HG03442 (cell line): ENCODE measurements around the gene DPF3.

Source experiments
- ATAC-seq: cut with Tn5 transposase; IDR thresholded peaks from one replicate; pipeline ENCODE4 v1.9.1; 2021; ENCODE audit warnings: mild to moderate bottlenecking, moderate library complexity; ENCODE audit not compliant: unreplicated experiment

DPF3 gene

DNA sequence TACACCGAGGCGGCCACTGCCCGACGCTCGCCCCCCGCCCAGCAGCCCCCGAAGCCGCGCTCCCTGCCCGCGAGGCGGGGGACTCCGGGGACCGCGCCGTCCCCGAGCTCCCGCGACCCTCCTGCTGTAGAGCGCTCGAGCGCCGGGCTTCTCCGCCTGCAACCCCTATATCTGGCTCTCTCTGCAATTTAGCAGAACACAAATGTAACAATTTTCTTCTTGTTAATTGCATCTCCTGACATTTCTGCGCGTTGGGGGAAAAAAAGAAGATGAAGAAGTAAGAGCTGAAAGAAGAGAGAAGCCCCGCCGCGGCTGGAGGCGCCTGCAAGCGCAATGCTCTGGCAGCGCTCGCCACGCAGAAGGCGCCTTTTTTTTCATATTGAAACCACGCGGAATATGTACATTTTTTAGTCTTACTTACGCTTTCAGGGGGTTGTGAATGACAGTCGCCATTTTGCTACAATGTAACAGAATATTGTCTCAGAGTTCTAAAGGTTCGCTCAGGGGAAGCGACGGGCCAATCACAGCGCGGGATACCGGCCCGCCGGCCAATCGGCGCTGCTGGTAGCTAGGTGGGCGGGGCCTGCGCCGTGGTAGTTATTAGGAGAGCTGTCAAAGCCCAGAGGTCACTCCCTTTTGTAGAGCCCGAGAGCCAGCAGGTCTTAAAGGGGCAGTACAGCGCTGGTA, at the start of gene DPF3:
Gene DPF3, minus strand, starts transcription at position 466 of the 687 bp plus-strand sequence. Its CDS starts 13 bp downstream, at position 453.
- peak; percentile 96 for ATAC-seq

DNA sequence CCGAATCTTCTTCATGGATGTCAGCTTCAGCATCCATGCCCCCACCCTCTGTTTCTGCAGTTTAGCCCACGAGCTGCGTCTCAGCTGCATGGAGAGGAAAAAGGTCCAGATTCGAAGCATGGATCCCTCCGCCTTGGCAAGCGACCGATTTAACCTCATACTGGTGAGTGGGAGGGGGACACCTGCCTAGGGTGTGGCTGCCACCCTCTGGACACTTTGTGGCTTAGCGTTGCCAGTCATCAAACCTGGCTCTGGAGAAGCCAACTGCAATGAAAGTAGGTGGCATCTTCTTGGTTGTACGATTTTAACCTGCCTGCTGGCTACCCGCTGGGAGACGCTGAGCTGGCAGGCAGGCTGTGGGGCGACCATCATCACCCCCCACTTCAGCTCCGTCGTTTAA, 49.0 kb upstream of the DPF3 start:
- no peak for ATAC-seq

DNA sequence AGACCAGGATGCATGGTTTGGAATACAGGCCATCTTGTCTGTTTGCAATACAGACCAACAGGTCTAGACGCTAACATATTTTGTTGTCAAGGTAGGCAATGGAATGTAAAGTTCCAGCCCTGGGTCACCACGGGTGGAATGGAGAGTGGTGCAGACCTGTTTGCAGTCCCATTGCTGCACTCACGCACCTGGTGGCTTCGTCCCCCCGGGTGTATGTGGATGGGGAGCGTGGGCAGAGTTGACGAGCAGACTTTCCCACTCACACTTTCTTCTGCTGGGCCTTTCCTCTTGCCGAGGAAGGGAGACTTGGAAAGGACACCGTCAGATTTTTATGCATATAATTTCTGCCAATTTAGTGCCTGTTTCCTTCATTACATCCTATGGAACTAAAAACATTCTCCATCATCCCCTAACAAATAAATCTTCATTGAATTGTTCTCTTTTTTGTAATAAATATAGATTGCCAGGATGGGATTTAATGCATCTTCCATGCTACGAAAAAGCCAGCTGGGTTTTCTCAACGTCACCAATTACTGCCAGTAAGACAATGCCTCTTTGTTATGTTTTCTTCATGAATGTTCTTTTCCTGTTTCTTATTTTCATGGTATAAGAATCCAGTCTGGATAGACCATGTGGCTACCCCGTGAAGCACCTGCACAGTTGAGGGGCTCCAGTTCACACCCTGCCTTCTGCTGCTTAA, 47.5 kb upstream of the DPF3 start:
- no peak for ATAC-seq

DNA sequence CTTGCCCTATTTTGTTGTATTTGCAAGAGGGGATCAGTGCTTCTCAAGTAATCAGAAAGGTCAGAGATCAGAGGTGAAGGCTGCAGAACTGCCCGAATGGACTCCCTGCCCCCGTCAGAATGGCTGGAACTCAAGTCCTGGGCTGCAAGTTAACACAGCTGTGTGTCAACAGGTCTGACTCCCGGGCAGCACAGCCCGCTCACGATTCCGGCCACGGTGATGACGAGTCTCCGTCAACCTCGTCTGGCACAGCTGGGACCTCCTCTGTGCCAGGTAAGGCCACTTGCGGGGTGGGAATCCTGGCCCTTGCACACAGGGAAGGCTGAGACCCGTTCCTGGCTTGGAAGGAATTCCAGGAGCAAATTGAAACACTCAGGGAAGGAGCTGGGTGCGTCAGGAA, 45.7 kb upstream of the DPF3 start:
- ATAC-seq = no peak

DNA sequence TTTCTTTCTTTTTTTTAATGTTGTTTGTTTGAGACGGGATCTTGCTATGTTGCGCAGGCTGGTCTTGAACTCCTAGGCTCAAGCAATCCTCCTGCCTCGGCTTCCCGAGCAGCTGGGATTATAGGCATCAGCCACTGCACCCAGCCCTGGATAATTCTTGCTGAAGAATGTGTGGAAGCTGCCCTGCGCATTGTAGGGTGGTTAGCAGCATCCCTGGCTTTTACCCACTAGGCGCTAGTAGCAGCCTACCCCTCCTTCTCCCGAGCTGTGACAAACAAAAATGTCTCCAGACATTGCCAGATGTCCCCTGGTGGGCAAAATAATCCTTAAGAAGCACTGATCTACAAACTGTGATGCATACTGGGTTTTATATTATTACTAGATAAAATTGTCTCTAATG, 39.0 kb upstream of the DPF3 start:
- ATAC-seq = no peak

DNA sequence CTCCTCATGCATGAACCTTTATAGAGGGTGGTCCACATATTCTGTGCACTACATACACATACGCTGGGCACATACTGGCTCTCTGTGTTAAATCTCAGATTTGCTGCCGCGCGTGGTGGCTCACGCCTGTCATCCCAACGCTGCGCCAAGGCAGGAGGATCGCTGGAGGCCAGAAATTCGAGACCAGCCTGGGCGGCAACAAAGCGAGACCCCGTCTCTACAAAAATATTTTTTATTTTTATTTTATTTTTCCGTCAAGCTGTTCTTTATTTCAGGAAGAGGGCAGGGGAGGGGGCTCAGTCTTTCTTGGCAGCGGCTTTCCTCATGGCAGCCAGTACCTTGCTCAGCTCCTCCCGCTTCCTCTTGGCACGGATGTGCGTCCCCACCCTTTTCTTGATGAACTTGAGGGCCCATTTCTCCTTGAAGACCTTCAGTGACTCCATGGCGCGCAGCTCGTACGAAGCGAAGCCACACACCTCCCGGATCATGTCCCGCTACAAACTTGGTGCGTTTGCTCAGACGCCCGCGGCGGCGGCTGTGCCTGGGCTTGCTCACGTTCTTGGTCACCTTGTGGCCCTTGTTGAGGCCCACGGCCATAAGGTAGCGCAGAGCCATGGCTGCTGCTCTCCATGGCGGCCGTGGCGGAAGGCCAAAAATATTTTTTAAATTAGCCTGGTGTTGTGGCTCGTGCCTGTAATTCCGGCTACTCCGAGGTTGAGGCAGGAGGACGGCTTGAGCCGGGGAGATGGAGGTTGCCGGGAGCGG, 35.6 kb upstream of the DPF3 start:
- no peak for ATAC-seq

- ATAC-seq = no peak
These were observed 35.0 kb upstream of the DPF3 start for GRCh38 chr14:72928872-72929271.

GRCh38 chr14:72926292-72927028, 32.6 kb upstream of the DPF3 start, which contains the start of gene DCAF4:
Gene DCAF4 (plus strand): TSS chr14:72926464. CDS start chr14:72937979, 11,515 bp downstream.
- ATAC-seq = peak; percentile 97

GRCh38 chr14:72925815-72926291, 32.0 kb upstream of the DPF3 start:
- peak; percentile 4 for ATAC-seq

- ATAC-seq = no peak
These were observed 31.4 kb upstream of the DPF3 start for GRCh38 chr14:72925171-72925759.

DNA sequence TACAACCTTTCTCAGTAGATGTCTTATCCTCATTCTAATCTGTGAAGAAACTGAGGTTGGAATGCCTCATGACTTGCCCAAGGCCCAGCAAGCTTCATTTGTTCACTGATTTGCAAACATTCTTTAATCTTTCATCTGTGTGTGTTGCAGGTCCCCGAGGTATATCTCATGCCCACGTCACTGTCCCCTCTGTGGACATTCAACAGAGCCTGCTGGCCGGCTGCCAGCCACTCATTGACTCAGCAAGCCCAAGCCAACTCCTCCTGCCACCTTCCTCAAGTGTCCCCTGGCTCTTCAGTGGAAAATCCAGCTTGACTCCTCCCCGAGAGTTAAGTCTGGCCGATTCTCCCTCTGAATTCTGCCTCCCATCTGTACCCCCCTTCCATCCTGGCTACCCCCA, 30.4 kb upstream of the DPF3 start:
- ATAC-seq = no peak

GRCh38 chr14:72921396-72921795, 27.5 kb upstream of the DPF3 start:
- no peak for ATAC-seq

- ATAC-seq = no peak
These were observed 26.1 kb upstream of the DPF3 start for GRCh38 chr14:72920008-72920407.

GRCh38 chr14:72917094-72917802, 23.3 kb upstream of the DPF3 start:
- no peak for ATAC-seq

- no peak for ATAC-seq
These were observed 22.3 kb upstream of the DPF3 start for GRCh38 chr14:72916174-72916573.

DNA sequence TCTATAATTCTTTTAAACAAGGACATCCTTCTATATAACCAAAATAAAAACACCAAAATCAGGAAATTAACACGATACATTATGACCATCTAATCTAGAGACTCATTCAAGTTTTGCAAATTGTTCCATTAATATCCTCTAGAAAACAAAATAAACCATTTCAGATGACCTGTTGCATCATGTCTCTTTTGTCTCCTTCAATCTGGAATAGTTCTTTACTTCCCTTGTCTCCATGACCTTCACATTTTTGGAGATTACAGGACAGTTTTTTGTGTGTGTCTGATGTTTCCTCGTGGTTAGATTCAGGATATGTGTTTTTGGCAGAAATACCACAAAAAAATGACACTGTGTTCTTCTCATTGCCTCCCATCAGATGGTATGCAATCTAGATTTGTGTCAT, 19.9 kb upstream of the DPF3 start:
- no peak for ATAC-seq

DNA sequence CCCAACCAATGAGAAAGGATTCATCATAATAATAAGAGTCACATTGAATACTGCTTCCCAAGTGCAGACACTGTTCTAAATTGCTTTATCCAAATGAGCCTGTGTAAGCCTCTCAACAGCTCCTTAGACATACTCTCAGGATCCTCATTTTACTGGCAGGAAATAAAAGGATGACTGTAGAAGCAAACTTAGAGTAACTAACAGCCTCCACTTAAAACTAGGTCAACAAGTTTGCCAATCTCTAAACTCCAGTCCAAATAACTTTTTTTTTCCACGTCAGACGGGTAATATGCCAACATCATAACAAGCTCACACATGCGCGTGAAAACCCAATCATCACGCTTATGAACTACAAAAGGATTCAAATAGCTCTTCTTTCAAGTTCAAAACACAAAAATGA, 15.3 kb upstream of the DPF3 start:
- no peak for ATAC-seq

- ATAC-seq = no peak
These were observed 14.0 kb upstream of the DPF3 start for GRCh38 chr14:72907886-72908285.

DNA sequence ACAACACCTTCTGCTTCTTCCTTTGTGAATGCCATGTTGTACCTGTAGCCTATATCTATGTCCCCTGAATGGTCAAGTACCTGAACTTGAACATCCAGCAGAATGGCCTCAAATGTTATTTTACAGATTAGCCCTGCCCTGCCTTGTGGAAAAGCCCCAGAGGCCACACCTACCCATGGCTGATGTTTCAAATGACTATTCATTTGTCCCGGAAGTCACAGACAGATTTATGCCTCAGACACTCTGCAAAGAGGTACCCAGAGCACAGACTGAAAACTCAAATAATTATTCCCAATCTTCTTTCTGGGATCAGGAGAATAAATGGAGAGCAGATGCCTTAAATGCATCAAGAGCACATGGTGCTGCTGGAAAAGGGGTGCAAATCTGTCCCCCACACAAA, 13.0 kb upstream of the DPF3 start:
- no peak for ATAC-seq

DNA sequence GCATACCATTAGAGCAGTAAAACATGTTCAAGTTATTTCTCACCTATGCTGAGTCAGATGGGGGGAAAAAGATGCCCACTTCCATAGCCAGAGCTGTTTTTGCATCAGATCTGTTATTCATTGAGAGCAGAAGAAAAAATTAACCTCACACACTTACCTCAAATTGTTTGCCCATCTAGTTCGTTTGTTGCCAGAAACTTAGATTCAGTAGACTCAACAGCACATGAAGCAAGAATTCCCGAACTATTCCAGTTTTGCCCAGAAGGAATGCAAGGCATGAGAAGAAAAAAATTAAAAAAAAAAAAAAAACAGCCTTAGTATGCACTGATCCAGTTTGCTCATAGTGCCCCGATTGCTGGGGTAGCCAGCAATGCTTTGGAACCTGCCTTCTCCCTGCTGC, 12.4 kb upstream of the DPF3 start:
- ATAC-seq = no peak
